Hepatocyte (in vitro differentiated cells): ENCODE measurements around the gene CGRRF1. TPM values are rescaled to one million over a fixed set of nuclear protein-coding genes. Genes with fewer than 3 reads are reported as not detected.

Experiments
- DNase-seq: peaks from one replicate; pipeline ENCODE4 v3.0.0-alpha.2; 2016; ENCODE audit warnings: low spot score
- H2AFZ ChIP-seq: fragments of 200-600 bp; sonication (generic); 2 replicates; pipeline ENCODE4 v1.6.0; 2016; ENCODE audit warnings: antibody characterized with exemption, mild to moderate bottlenecking
- H3K27ac ChIP-seq: fragments of 200-600 bp; sonication (generic); 2 replicates; pipeline ENCODE4 v1.5.1; 2016; ENCODE audit warnings: mild to moderate bottlenecking
- H3K27me3 ChIP-seq: fragments of 200-600 bp; sonication (generic); 2 replicates; pipeline ENCODE4 v1.6.1; 2016
- H3K36me3 ChIP-seq: fragments of 200-600 bp; sonication (generic); replicated peaks from 2 replicates; pipeline ENCODE4 v1.5.1; 2016; ENCODE audit warnings: low read depth; ENCODE audit not compliant: insufficient read depth
- H3K4me1 ChIP-seq: fragments of 200-600 bp; sonication (generic); 2 replicates; pipeline ENCODE4 v1.5.1; 2016; ENCODE audit warnings: mild to moderate bottlenecking, moderate library complexity; ENCODE audit not compliant: insufficient read depth
- H3K4me2 ChIP-seq: fragments of 200-600 bp; sonication (generic); 2 replicates; pipeline ENCODE4 v1.6.0; 2016
- H3K4me3 ChIP-seq: fragments of 200-600 bp; sonication (generic); 2 replicates; pipeline ENCODE4 v1.5.1; 2016; ENCODE audit warnings: mild to moderate bottlenecking
- H3K79me2 ChIP-seq: fragments of 200-600 bp; sonication (generic); 2 replicates; pipeline ENCODE4 v1.6.0; 2017; ENCODE audit warnings: mild to moderate bottlenecking
- H3K9me2 ChIP-seq: fragments of 200-600 bp; sonication (generic); replicated peaks from 2 replicates; pipeline ENCODE4 v1.6.0; 2017; ENCODE audit warnings: mild to moderate bottlenecking; ENCODE audit not compliant: insufficient read depth
- H3K9me3 ChIP-seq: fragments of 200-600 bp; sonication (generic); 2 replicates; pipeline ENCODE4 v1.5.1; 2016; ENCODE audit warnings: low read depth, mild to moderate bottlenecking
- H4K20me1 ChIP-seq: fragments of 200-600 bp; sonication (generic); 2 replicates; pipeline ENCODE4 v1.6.0; 2016; ENCODE audit warnings: mild to moderate bottlenecking; ENCODE audit not compliant: insufficient read depth, poor library complexity, severe bottlenecking
- CTCF ChIP-seq: fragments of 200-600 bp; sonication (generic); IDR thresholded peaks from 2 replicates; pipeline ENCODE4 v1.5.1; 2016; ENCODE audit warnings: antibody characterized with exemption, mild to moderate bottlenecking; ENCODE audit not compliant: poor library complexity
- EZH2 ChIP-seq: fragments of 200-600 bp; sonication (generic); IDR thresholded peaks from 2 replicates; pipeline ENCODE4 v1.6.1; 2016; ENCODE audit warnings: antibody characterized with exemption, mild to moderate bottlenecking, borderline replicate concordance
- EZH2phosphoT487 ChIP-seq: fragments of 200-600 bp; sonication (generic); IDR thresholded peaks from one replicate; pipeline ENCODE4 v1.6.1; 2018; ENCODE audit warnings: antibody characterized with exemption, mild to moderate bottlenecking, low read depth, moderate library complexity; ENCODE audit not compliant: unreplicated experiment, severe bottlenecking
- WGBS: methylation state at CpG from one replicate; pipeline ENCODE4 v1.1.6; 2016; ENCODE audit warnings: low lambda C conversion rate; ENCODE audit errors: missing lambda C conversion rate; 5-methylcytosine and 5-hydroxymethylcytosine counted together
- polyA plus RNA-seq: library from polyadenylated mRNA; unstranded; fragments of >200 nt; fragmentation: Nextera tagmentation; extraction: Ambion mirVana; gene quantifications from 2 replicates; pipeline ENCODE4 v1.2.1, GENCODE V29; 2016
- total RNA-seq: library from RNA; depleted of rRNA; stranded (reverse); fragments of >200 nt; gene quantifications from 2 replicates; pipeline ENCODE4 v1.2.3, GENCODE V29; 2014

Gene CGRRF1
- total and polyA plus RNA-seq, 2 experiments from 2014 or later = 20.7 to 27.0 TPM

DNA sequence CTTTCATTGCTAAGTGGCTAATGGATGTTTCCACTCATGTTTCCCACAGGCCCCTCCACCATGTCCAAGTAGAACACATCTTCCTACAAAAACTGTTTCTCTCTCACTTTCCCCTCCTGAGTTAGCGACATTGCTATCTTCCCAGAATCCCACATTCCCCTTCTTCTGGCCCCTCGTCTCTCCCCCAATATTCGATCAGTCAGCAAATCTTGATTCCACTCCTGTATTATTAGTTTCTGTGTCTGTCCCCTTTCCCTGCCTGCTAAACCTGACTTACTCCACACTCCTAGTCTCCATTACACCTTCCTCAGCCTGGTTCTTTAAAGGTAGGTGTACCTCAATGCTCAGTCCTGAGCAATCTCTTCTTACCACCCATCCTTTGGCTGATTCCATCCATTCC lies 37.9 kb downstream of the CGRRF1 start:
- TF ChIP-seq CTCF (no peak), EZH2phosphoT487 (no peak), EZH2 (no peak)
- WGBS = 100% methylated on average over 3 of the region's 3 CpGs
- H3K27ac ChIP-seq = no peak overlapping the region
- no peaks in the 10 kb centered on the region for H3K9me2 ChIP-seq
- H3K4me3 ChIP-seq = no peak overlapping the region
- H3K4me1 ChIP-seq = no peaks in the 10 kb centered on the region
- no peaks in the 10 kb centered on the region for H3K36me3 ChIP-seq
- no peak for DNase-seq
- no peaks in the 10 kb centered on the region for H3K27me3 ChIP-seq
- no peaks in the 10 kb centered on the region for H4K20me1 ChIP-seq
- no peak overlapping the region for H3K4me2 ChIP-seq
- no peaks in the 10 kb centered on the region for H3K79me2 ChIP-seq
- H2AFZ ChIP-seq = no peak overlapping the region
- H3K9me3 ChIP-seq = no peaks in the 10 kb centered on the region

GRCh38 chr14:54548491-54548890 lies 38.8 kb downstream of the CGRRF1 start:
- Histone ChIP-seq H3K4me2 (no peak overlapping the region), H3K9me2 (no peaks in the 10 kb centered on the region), H3K27ac (no peak overlapping the region), H2AFZ (no peak overlapping the region), H3K36me3 (no peaks in the 10 kb centered on the region), H3K4me1 (no peaks in the 10 kb centered on the region), H3K4me3 (no peak overlapping the region), H3K27me3 (no peaks in the 10 kb centered on the region), H3K9me3 (no peaks in the 10 kb centered on the region), H3K79me2 (no peaks in the 10 kb centered on the region), H4K20me1 (no peaks in the 10 kb centered on the region)
- WGBS = 90% methylated on average over 5 of the region's 5 CpGs
- DNase-seq = no peak
- TF ChIP-seq EZH2phosphoT487 (no peak), CTCF (no peak), EZH2 (no peak)

GRCh38 chr14:54549862-54550261 lies 40.2 kb downstream of the CGRRF1 start:
- Histone ChIP-seq H3K4me1 (no peaks in the 10 kb centered on the region), H3K4me2 (no peak overlapping the region), H3K9me2 (no peaks in the 10 kb centered on the region), H3K79me2 (no peaks in the 10 kb centered on the region), H3K27me3 (no peaks in the 10 kb centered on the region), H3K27ac (no peak overlapping the region), H4K20me1 (no peaks in the 10 kb centered on the region), H2AFZ (no peak overlapping the region), H3K4me3 (no peak overlapping the region), H3K36me3 (no peaks in the 10 kb centered on the region), H3K9me3 (no peaks in the 10 kb centered on the region)
- peak; percentile 24 for DNase-seq
- WGBS = 83% methylated on average over 3 of the region's 3 CpGs
- TF ChIP-seq EZH2phosphoT487 (no peak), CTCF (no peak), EZH2 (no peak)

- Histone ChIP-seq H3K27ac (no peak overlapping the region), H3K4me1 (no peaks in the 10 kb centered on the region), H3K36me3 (no peaks in the 10 kb centered on the region), H3K9me3 (no peaks in the 10 kb centered on the region), H4K20me1 (no peaks in the 10 kb centered on the region), H2AFZ (no peak overlapping the region), H3K27me3 (no peaks in the 10 kb centered on the region), H3K9me2 (no peaks in the 10 kb centered on the region), H3K79me2 (no peaks in the 10 kb centered on the region), H3K4me3 (no peak overlapping the region), H3K4me2 (no peak overlapping the region)
- no peak for DNase-seq
- WGBS = 65% methylated on average over 1 of the region's 1 CpG
- TF ChIP-seq EZH2 (no peak), EZH2phosphoT487 (no peak), CTCF (no peak)
Observed at GRCh38 chr14:54550514-54550913, 40.8 kb downstream of the CGRRF1 start.
